Right lobe of liver (tissue), 6 donors: Measurements from ENCODE around the gene PTPRT. TPM values are rescaled to one million over a fixed set of nuclear protein-coding genes. Genes with fewer than 3 reads are reported as not detected.

ENCODE experiments used
- ATAC-seq, 4 donors: fragments of 200-7000 bp; cut with Tn5 transposase; one replicate each; pipeline ENCODE4 v1.9.1; 2020; ENCODE audit warnings: mild to moderate bottlenecking in 4 of 4, moderate library complexity in 4 of 4
- DNase-seq, 3 donors: peaks; one replicate each; pipeline ENCODE4 v3.0.0-alpha.2; 2020
- H3K27ac ChIP-seq, 3 donors: fragments of 200-600 bp; one replicate each; pipeline ENCODE4 v1.8.0; 2022
- H3K27me3 ChIP-seq, 2 donors: fragments of 200-600 bp; one replicate each; pipeline ENCODE4 v1.8.0; 2022
- H3K36me3 ChIP-seq, 4 donors: fragments of 200-600 bp; sonication (generic) in 1 of 4; one replicate each; pipeline versions ENCODE4 v1.5.1 to v1.8.0; 2017 to 2022; ENCODE audit warnings: control low read depth in 1 of 4
- H3K4me1 ChIP-seq, 4 donors: fragments of 200-600 bp; sonication (generic) in 1 of 4; one replicate each; pipeline versions ENCODE4 v1.5.1 to v1.8.0; 2017 to 2022; ENCODE audit warnings: control low read depth in 1 of 4
- H3K4me3 ChIP-seq, 3 donors: fragments of 200-600 bp; one replicate each; pipeline ENCODE4 v1.8.0; 2022
- H3K9me3 ChIP-seq, 4 donors: fragments of 200-600 bp; sonication (generic) in 1 of 4; one replicate each; pipeline versions ENCODE4 v1.5.1 to v1.8.0; 2017 to 2022; ENCODE audit warnings: control low read depth in 1 of 4
- POLR2A ChIP-seq: fragments of 450-650 bp; IDR thresholded peaks from one replicate; pipeline ENCODE4 v1.6.1; 2017; ENCODE audit warnings: antibody characterized with exemption, mild to moderate bottlenecking
- WGBS: methylation state at CpG from one replicate; pipeline ENCODE4 v1.1.6; 2018; ENCODE audit warnings: low coverage, low lambda C conversion rate; ENCODE audit not compliant: insufficient coverage; ENCODE audit errors: missing lambda C conversion rate; 5-methylcytosine and 5-hydroxymethylcytosine counted together
- intact Hi-C, 2 donors: fragments of 100-400 bp; cut with DNase I; formaldehyde crosslinking; loops; one replicate each; pipeline versions ENCODE4 v1.11.2 to v1.14.1; 2022
- total RNA-seq, 6 experiments: library from RNA; depleted of rRNA in 2 of 6; stranded (reverse); fragments of >200 nt in 2 of 6; fragmentation: NEBNext Ultra II Directional in 3 of 6; extraction: Animal tissue kit (Norgen Biotek cat#: 25700) in 3 of 6; gene quantifications; one replicate each; pipeline versions ENCODE4 v1.1.0 to v1.2.4, GENCODE V29; 2016 to 2023
- TF ChIP-seq, protein P1 (sequence below), 4 donors: fragments of 200-600 bp in 3 of 4; fragments of 450-650 bp in 1 of 4; IDR thresholded peaks; one replicate each; pipeline versions ENCODE4 v1.5.1 to v1.8.0; 2016 to 2022; ENCODE audit warnings: antibody characterized with exemption in 4 of 4, mild to moderate bottlenecking in 2 of 4
- donor health status: DM: no; HTN: yes; CAD: no.
- donor health status: DM: no; HTN: no; CAD: no.
- donor health status: DM: no; HTN: no; CAD: no.
- donor health status: DM: no; HTN: yes; CAD: no.
- donor health status: DM: no; HTN: yes; CAD: no.

Gene PTPRT
- total RNA-seq, 6 experiments from 2014 or later = 0.18 to 1.0 (median 0.51) TPM

DNA sequence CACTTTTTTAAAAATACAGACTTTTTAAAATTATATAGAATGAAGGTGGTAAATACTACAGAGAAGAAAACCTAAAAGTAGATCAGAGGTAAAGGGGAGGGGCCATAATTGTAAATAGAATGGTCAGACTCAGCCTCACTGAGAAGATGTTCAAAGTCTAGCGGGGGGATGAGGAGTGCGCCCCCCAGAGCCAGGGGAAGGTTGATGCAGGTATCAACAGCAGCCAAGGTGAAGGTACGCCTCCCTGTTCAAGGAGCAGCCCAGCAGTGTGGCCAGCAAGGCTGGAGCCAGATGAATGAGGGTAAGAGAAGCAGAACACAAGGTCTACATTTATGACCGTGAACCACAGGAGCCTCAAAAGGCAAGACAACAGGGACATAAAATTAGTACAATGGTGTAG lies 204.1 kb downstream of the PTPRT start:
- no peaks in the 10 kb centered on the region for H3K27me3 ChIP-seq
- ATAC-seq (no peak), DNase-seq (no peak)
- no peak overlapping the region for H3K27ac ChIP-seq
- intact Hi-C loops = no loop called here
- H3K4me1 ChIP-seq = no peaks in the 10 kb centered on the region
- no peak for TF ChIP-seq POLR2A
- TF ChIP-seq, protein P1, sequence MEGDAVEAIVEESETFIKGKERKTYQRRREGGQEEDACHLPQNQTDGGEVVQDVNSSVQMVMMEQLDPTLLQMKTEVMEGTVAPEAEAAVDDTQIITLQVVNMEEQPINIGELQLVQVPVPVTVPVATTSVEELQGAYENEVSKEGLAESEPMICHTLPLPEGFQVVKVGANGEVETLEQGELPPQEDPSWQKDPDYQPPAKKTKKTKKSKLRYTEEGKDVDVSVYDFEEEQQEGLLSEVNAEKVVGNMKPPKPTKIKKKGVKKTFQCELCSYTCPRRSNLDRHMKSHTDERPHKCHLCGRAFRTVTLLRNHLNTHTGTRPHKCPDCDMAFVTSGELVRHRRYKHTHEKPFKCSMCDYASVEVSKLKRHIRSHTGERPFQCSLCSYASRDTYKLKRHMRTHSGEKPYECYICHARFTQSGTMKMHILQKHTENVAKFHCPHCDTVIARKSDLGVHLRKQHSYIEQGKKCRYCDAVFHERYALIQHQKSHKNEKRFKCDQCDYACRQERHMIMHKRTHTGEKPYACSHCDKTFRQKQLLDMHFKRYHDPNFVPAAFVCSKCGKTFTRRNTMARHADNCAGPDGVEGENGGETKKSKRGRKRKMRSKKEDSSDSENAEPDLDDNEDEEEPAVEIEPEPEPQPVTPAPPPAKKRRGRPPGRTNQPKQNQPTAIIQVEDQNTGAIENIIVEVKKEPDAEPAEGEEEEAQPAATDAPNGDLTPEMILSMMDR (IDR thresholded peaks at IDR 0.05) = no peak
- no peak overlapping the region for H3K4me3 ChIP-seq
- 62% methylated on average over 4 of the region's 4 CpGs for WGBS
- no peaks in the 10 kb centered on the region for H3K36me3 ChIP-seq
- H3K9me3 ChIP-seq = no peaks in the 10 kb centered on the region

DNA sequence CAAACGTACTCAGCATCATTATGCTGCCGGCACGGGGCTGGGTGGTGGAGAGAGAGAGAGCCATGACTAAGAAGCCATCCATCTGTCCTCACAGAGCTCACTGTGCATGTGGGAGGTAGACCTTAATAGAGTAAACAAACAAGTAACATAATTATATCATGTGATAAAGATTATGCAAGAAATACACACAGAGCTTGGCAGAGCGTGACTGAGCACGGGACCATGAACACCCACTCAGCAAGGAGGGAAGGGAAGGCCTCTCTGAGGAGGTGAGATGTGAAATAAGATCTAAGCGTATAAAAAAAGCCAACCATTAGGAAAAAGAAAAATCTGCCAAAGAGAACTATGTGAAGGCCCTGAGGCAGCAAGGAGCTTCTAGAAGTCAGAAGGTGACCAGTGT lies 207.5 kb downstream of the PTPRT start:
- intact Hi-C loops = no loop called here
- Histone ChIP-seq H3K4me3 (no peak overlapping the region), H3K9me3 (no peaks in the 10 kb centered on the region), H3K4me1 (no peaks in the 10 kb centered on the region), H3K36me3 (no peaks in the 10 kb centered on the region), H3K27ac (no peak overlapping the region), H3K27me3 (no peaks in the 10 kb centered on the region)
- WGBS = 73% methylated on average over 6 of the region's 6 CpGs
- no peak for ATAC-seq
- no peak for TF ChIP-seq POLR2A
- TF ChIP-seq, protein P1 (IDR thresholded peaks at IDR 0.05) = no peak
- no peak for DNase-seq

DNA sequence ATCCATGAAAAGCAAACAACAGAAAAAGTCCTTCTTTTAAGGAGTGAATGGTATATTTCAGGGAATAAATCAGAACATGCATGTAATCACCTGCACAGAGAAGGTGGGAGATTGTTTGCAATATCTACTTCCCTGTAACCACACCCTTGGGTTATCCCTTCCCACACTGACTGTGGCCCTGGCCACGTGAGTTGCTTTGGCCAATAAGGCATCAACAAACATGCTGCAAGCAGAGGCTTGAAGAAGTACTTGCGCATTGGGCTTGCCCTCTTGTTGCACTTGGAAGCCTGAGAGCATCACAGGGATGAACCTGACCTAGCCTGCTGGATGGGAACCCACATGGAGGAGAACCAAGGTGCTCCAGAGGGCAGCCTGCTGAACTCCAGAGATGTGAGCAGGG lies 208.5 kb downstream of the PTPRT start:
- intact Hi-C loops = no loop called here
- Histone ChIP-seq H3K4me3 (no peak overlapping the region), H3K36me3 (no peaks in the 10 kb centered on the region), H3K27ac (no peak overlapping the region), H3K27me3 (no peaks in the 10 kb centered on the region), H3K4me1 (no peaks in the 10 kb centered on the region), H3K9me3 (no peaks in the 10 kb centered on the region)
- ATAC-seq (no peak), DNase-seq (no peak)
- TF ChIP-seq POLR2A = no peak
- TF ChIP-seq, protein P1 (IDR thresholded peaks at IDR 0.05) = no peak
- 92% methylated on average over 2 of the region's 2 CpGs for WGBS

DNA sequence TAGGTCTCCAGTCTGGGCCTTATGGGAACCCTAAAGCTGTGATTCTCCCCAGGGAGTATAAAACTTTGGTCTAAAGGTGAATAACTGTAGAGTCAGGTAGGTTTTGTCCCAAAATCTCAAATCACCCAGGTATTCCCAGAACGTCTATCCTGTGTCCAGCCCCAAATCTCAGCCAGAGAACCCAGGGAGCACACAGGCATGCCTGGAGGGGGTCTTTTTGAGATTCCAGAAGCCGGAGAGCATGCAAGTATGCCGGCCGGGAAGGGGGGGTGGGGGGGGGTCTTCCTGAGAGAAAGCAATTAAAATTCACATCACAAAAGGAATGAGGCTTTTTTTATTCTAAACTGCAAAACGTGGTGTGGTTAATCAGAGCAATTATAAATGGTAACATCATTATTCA lies 210.0 kb downstream of the PTPRT start:
- WGBS = 23% methylated on average over 5 of the region's 5 CpGs
- H3K27ac ChIP-seq = no peak overlapping the region
- no peak overlapping the region for H3K4me3 ChIP-seq
- intact Hi-C loops = no loop called here
- TF ChIP-seq, protein P1 (IDR thresholded peaks at IDR 0.05) = no peak
- no peak for TF ChIP-seq POLR2A
- H3K27me3 ChIP-seq = no peaks in the 10 kb centered on the region
- H3K4me1 ChIP-seq = no peaks in the 10 kb centered on the region
- DNase-seq = no peak
- no peak for ATAC-seq
- H3K36me3 ChIP-seq = no peaks in the 10 kb centered on the region
- no peaks in the 10 kb centered on the region for H3K9me3 ChIP-seq
